Measurements from ENCODE around the gene COP1. TPM values are rescaled to one million over a fixed set of nuclear protein-coding genes. Genes with fewer than 3 reads are reported as not detected.

Gene COP1
- total RNA-seq, 1 experiment from 2014 or later = 35.8 TPM

GRCh38 chr1:176033474-176033873 lies 173.6 kb downstream of the COP1 start:
- H3K4me3 ChIP-seq (ENCODE audit: low read depth, low read length, poor library complexity, severe bottlenecking) = no peak overlapping the region
- H3K27ac ChIP-seq (ENCODE audit: low read depth, low read length, poor library complexity, severe bottlenecking) = no peak overlapping the region
- H3K9me3 ChIP-seq (ENCODE audit: low read depth, low read length, poor library complexity, severe bottlenecking) = no peaks in the 10 kb centered on the region
- POLR2A ChIA-PET (ENCODE audit: low non-redundant PET) = no interaction called here
- DNase-seq (ENCODE audit: low spot score) = no peak
- CTCF ChIA-PET = no interaction called here
- no TSS peak for BruUV-seq (replicated peaks)
- intact Hi-C loops (cut with micrococcal nuclease; ENCODE audit: unreplicated experiment) = no loop called here
- TF ChIP-seq EZH2 (IDR thresholded peaks at IDR 0.05; ENCODE audit: borderline replicate concordance, low read depth, low read length, poor library complexity, severe bottlenecking) (no peak), CTCF (conservative IDR thresholded peaks at IDR 0.05; ENCODE audit: low read depth, low read length) (no peak)
- H3K4me1 ChIP-seq (ENCODE audit: insufficient read depth, low read length, poor library complexity, severe bottlenecking) = no peaks in the 10 kb centered on the region
- no peaks in the 10 kb centered on the region for H3K27me3 ChIP-seq (replicated peaks; ENCODE audit: insufficient read depth, low read depth, low read length, poor library complexity)
- no peaks in the 10 kb centered on the region for H3K36me3 ChIP-seq (ENCODE audit: insufficient read depth, low read length, poor library complexity, severe bottlenecking)

GRCh38 chr1:176032040-176032645 lies 174.9 kb downstream of the COP1 start:
- H3K36me3 ChIP-seq (ENCODE audit: insufficient read depth, low read length, poor library complexity, severe bottlenecking) = peaks cover 4% of the 10 kb centered on the region
- no peak for DNase-seq (ENCODE audit: low spot score)
- ChIA-PET CTCF (interaction anchor here (0.5 kb wide), 1 partner anchor 136 kb away, joined by 3 read pairs; no protein-coding TSS in a partner anchor), POLR2A (ENCODE audit: low non-redundant PET) (interaction anchor here (0.7 kb wide), 1 partner anchor 679 kb away, joined by 14 read pairs; no protein-coding TSS in a partner anchor)
- H3K9me3 ChIP-seq (ENCODE audit: low read depth, low read length, poor library complexity, severe bottlenecking) = no peaks in the 10 kb centered on the region
- H3K27me3 ChIP-seq (replicated peaks; ENCODE audit: insufficient read depth, low read depth, low read length, poor library complexity) = no peaks in the 10 kb centered on the region
- no peaks in the 10 kb centered on the region for H3K4me1 ChIP-seq (ENCODE audit: insufficient read depth, low read length, poor library complexity, severe bottlenecking)
- intact Hi-C loops (cut with micrococcal nuclease; ENCODE audit: unreplicated experiment) = no loop called here
- no peak overlapping the region for H3K4me3 ChIP-seq (ENCODE audit: low read depth, low read length, poor library complexity, severe bottlenecking)
- no peak for TF ChIP-seq EZH2 (IDR thresholded peaks at IDR 0.05; ENCODE audit: borderline replicate concordance, low read depth, low read length, poor library complexity, severe bottlenecking)
- TF ChIP-seq CTCF (conservative IDR thresholded peaks at IDR 0.05; ENCODE audit: low read depth, low read length) = no peak
- BruUV-seq (replicated peaks) = no TSS peak
- H3K27ac ChIP-seq (ENCODE audit: low read depth, low read length, poor library complexity, severe bottlenecking) = no peak overlapping the region

GRCh38 chr1:176029609-176030008 lies 177.5 kb downstream of the COP1 start:
- ChIA-PET CTCF (no interaction called here), POLR2A (ENCODE audit: low non-redundant PET) (no interaction called here)
- BruUV-seq (replicated peaks) = no TSS peak
- Histone ChIP-seq H3K27me3 (replicated peaks; ENCODE audit: insufficient read depth, low read depth, low read length, poor library complexity) (no peaks in the 10 kb centered on the region), H3K27ac (ENCODE audit: low read depth, low read length, poor library complexity, severe bottlenecking) (no peak overlapping the region), H3K9me3 (ENCODE audit: low read depth, low read length, poor library complexity, severe bottlenecking) (no peaks in the 10 kb centered on the region), H3K4me1 (ENCODE audit: insufficient read depth, low read length, poor library complexity, severe bottlenecking) (no peaks in the 10 kb centered on the region), H3K4me3 (ENCODE audit: low read depth, low read length, poor library complexity, severe bottlenecking) (no peak overlapping the region), H3K36me3 (ENCODE audit: insufficient read depth, low read length, poor library complexity, severe bottlenecking) (peaks cover 4% of the 10 kb centered on the region)
- intact Hi-C loops (cut with micrococcal nuclease; ENCODE audit: unreplicated experiment) = loop anchor here (10.0 kb wide), 1 partner anchor 65 kb away; no protein-coding TSS in a partner anchor
- DNase-seq (ENCODE audit: low spot score) = no peak
- TF ChIP-seq EZH2 (IDR thresholded peaks at IDR 0.05; ENCODE audit: borderline replicate concordance, low read depth, low read length, poor library complexity, severe bottlenecking) = no peak
- no peak for TF ChIP-seq CTCF (conservative IDR thresholded peaks at IDR 0.05; ENCODE audit: low read depth, low read length)

Measured in A673 (cell line).